Right ventricle myocardium superior (tissue), 1 donor: Measurements from ENCODE around the gene CCDC27. TPM values are rescaled to one million over a fixed set of nuclear protein-coding genes. Genes with fewer than 3 reads are reported as not detected.

Experiments
- total RNA-seq: library from RNA; stranded (reverse); fragmentation: NEBNext Ultra II Directional; extraction: Animal tissue kit (Norgen Biotek cat#: 25700); gene quantifications from one replicate; pipeline ENCODE4 v1.2.1, GENCODE V29; 2021
- donor health status: DM: no; HTN: yes; CAD: no; lungs with severe emphysema.

CCDC27 gene
- total RNA-seq, 1 donor from 2014 or later = not detected

Other genes starting within 250 kb of the CCDC27 start
- 7.3 TPM for gene MEGF6, start 140.9 kb upstream of the CCDC27 start, total RNA-seq
- gene TPRG1L, start 127.4 kb upstream of the CCDC27 start, total RNA-seq = 47.0 TPM
- 10.0 TPM for gene WRAP73, start 102.3 kb upstream of the CCDC27 start, total RNA-seq
- not detected for gene TP73, start 99.9 kb upstream of the CCDC27 start, total RNA-seq
- 17.3 TPM for gene SMIM1, start 20.3 kb downstream of the CCDC27 start, total RNA-seq
- 54.7 TPM for gene LRRC47, start 44.0 kb downstream of the CCDC27 start, total RNA-seq
- 32.3 TPM for gene CEP104, start 104.8 kb downstream of the CCDC27 start, total RNA-seq
- gene DFFB, start 105.0 kb downstream of the CCDC27 start, total RNA-seq = 2.8 TPM
- gene C1orf174, start 147.8 kb downstream of the CCDC27 start, total RNA-seq = 12.6 TPM